HepG2 (cell line): ENCODE measurements around the gene ECHS1.

Source experiments
- ZNF329 ChIP-seq: sonication (generic); formaldehyde crosslinking; IDR thresholded peaks from 2 replicates; pipeline ENCODE4 v1.9.0; 2021; ENCODE audit warnings: low read depth, mild to moderate bottlenecking, missing genetic modification reagents
- TF ChIP-seq, protein P1 (sequence below): sonication (generic); formaldehyde crosslinking; IDR thresholded peaks from 2 replicates; pipeline ENCODE4 v1.4.0; 2020; ENCODE audit warnings: missing genetic modification reagents
- TF ChIP-seq, protein P2 (sequence below): sonication (generic); formaldehyde crosslinking; IDR thresholded peaks from 2 replicates; pipeline ENCODE4 v1.5.0; 2020; ENCODE audit warnings: mild to moderate bottlenecking, missing genetic modification reagents, moderate library complexity
- TF ChIP-seq, protein P3 (sequence below): IDR thresholded peaks from 2 replicates; pipeline ENCODE4 v1.6.1; 2012; ENCODE audit warnings: inconsistent platforms

DNA sequence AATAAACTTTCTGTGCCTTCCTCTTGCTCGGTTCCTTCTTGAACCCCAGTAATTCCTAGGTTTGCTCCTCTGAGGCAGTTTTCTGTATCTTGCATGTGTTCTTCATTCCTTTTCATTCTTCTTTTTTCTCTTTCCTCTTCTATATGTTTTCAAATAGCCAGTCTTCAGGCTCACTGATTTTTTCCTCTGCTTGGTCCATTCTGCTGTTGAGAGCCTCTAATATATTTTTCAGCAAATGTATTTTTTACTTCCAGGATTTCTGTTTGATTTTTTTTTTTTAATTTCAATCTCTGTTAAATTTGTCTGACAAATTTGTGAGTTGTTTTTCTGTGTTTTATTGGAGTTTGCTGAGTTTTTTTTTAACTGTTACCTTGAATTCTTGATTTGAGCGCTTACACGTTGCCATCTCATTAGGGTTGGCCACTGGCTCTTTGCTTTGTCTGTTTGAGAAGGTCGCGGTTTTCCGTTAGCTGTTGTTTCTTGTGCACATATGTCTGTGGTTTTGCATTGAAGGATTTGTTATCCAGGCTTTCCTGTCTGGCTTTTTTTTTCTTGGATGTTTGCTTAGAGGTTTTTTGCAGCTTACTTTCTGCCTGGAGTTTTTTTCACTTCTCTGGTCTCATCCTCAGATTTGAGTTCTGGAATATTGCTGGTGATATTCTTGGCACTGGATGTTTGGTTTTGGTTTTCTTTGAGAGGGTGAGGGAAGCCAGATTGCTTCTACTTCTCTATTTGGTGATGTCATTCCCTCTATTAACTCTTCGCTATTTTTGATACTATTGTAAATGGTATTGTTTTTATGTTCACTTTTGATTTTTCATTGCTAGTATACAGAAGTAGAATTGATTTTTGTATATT lies 38.6 kb upstream of the ECHS1 start:
- TF ChIP-seq ZNF329 (CRISPR knock-in tag), result no peak
- TF ChIP-seq, protein P1, sequence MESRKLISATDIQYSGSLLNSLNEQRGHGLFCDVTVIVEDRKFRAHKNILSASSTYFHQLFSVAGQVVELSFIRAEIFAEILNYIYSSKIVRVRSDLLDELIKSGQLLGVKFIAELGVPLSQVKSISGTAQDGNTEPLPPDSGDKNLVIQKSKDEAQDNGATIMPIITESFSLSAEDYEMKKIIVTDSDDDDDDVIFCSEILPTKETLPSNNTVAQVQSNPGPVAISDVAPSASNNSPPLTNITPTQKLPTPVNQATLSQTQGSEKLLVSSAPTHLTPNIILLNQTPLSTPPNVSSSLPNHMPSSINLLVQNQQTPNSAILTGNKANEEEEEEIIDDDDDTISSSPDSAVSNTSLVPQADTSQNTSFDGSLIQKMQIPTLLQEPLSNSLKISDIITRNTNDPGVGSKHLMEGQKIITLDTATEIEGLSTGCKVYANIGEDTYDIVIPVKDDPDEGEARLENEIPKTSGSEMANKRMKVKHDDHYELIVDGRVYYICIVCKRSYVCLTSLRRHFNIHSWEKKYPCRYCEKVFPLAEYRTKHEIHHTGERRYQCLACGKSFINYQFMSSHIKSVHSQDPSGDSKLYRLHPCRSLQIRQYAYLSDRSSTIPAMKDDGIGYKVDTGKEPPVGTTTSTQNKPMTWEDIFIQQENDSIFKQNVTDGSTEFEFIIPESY (CRISPR knock-in tag), result no peak
- TF ChIP-seq, protein P2, sequence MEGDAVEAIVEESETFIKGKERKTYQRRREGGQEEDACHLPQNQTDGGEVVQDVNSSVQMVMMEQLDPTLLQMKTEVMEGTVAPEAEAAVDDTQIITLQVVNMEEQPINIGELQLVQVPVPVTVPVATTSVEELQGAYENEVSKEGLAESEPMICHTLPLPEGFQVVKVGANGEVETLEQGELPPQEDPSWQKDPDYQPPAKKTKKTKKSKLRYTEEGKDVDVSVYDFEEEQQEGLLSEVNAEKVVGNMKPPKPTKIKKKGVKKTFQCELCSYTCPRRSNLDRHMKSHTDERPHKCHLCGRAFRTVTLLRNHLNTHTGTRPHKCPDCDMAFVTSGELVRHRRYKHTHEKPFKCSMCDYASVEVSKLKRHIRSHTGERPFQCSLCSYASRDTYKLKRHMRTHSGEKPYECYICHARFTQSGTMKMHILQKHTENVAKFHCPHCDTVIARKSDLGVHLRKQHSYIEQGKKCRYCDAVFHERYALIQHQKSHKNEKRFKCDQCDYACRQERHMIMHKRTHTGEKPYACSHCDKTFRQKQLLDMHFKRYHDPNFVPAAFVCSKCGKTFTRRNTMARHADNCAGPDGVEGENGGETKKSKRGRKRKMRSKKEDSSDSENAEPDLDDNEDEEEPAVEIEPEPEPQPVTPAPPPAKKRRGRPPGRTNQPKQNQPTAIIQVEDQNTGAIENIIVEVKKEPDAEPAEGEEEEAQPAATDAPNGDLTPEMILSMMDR (CRISPR knock-in tag), result no peak
- TF ChIP-seq, protein P3, sequence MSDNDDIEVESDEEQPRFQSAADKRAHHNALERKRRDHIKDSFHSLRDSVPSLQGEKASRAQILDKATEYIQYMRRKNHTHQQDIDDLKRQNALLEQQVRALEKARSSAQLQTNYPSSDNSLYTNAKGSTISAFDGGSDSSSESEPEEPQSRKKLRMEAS, result no peak
